MM.1S (cell line): ENCODE data around the gene NXPH1.

Experiments
- CTCF ChIP-seq: fragments of 300-600 bp; sonication (generic); IDR thresholded peaks from 2 replicates; pipeline ENCODE4 v1.5.1; 2016; ENCODE audit warnings: antibody characterized with exemption, low read length, mixed read lengths
- EZH2 ChIP-seq: fragments of 300-600 bp; sonication (generic); optimal IDR thresholded peaks from 2 replicates; pipeline ENCODE3; 2017; ENCODE audit warnings: low read depth, mild to moderate bottlenecking, antibody characterized with exemption, low read length, mixed read lengths
- EZH2phosphoT487 ChIP-seq: fragments of 300-600 bp; sonication (generic); IDR thresholded peaks from 2 replicates; pipeline ENCODE4 v1.6.1; 2018; ENCODE audit warnings: antibody characterized with exemption, low read length

GRCh38 chr7:8435095-8435494, 1.7 kb downstream of the NXPH1 start:
- no peak for TF ChIP-seq CTCF
- no peak for TF ChIP-seq EZH2
- TF ChIP-seq EZH2phosphoT487, result no peak
